HG03064 (cell line): ENCODE measurements around the gene FCRLB.
"Not testable (repeated sequence)": the region's sequence is repeated elsewhere in the genome, so short reads cannot be mapped to it uniquely, and the experiment has no call there.

Experiments used
- ATAC-seq: cut with Tn5 transposase; IDR thresholded peaks from one replicate; pipeline ENCODE4 v1.9.1; 2021; ENCODE audit warnings: low read depth; ENCODE audit not compliant: unreplicated experiment

Gene FCRLB

GRCh38 chr1:161720956-161721737, at the start of gene FCRLB:
FCRLB (plus strand) TSS chr1:161721544; CDS start chr1:161722673, 1,129 bp downstream.
- no peak for ATAC-seq

- not testable (repeated sequence) for ATAC-seq
These were observed 47.9 kb upstream of the FCRLB start for GRCh38 chr1:161673437-161673836.

GRCh38 chr1:161674447-161674846, 46.9 kb upstream of the FCRLB start:
- not testable (repeated sequence) for ATAC-seq

DNA sequence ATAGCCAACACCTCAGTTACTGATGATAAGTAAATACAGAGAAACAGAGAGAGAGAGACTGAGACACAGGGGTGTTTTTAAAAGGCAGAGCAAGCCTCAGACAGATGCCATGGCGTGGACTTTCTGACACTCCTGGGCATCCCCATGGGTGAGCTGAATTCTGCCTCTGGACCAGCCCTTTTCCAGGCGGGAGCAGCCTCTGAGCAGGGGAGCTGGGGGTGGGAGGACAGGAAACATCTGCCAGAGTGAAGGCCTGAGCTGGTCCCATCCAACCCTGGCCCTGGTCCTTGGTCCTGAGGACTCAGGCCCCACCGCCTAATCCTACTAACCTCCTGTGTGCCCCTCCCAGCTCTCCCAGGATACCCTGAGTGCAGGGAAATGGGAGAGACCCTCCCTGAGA, 46.4 kb upstream of the FCRLB start:
- not testable (repeated sequence) for ATAC-seq

DNA sequence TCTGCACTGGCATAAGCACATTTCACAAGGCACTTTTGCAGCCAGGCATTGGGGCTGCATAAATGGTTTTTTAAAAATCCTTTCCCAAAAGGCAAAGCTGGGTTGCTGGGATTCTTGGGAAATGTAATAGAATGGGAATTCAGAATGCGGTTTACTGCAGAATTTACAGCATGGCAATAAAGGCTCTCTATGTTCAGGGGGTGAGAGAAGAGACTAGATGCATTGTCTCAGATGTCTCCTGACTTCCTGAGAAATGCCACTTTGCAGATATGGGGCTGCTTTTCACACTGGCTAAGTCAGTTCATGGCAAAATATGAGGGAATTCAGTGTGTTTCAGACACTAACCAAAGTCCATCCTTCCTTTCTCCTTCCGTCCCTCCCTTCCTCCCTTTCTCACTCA, 44.9 kb upstream of the FCRLB start:
- no peak for ATAC-seq

GRCh38 chr1:161676958-161677689, 44.2 kb upstream of the FCRLB start:
- no peak for ATAC-seq

DNA sequence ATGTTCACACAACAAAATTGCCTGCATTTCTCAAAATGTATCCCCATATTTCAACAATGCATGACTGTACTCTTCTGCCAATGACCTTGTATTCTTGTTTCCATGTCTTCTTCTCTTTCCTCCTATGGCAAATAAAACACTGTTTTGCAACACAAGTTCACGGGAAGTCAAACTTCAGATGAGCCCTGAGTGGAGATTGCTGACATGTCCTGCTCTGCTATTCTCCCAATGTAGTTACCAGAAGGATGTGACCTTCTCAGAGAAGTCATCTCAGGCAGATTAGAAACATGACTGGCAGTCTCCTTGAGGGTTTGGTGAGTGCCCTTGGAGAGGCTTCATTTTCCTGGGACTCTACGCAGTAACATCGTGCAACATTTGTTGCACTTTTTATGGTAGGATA, 42.8 kb upstream of the FCRLB start:
- ATAC-seq = no peak

- ATAC-seq = no peak
These were observed 39.5 kb upstream of the FCRLB start for GRCh38 chr1:161681879-161682278.

DNA sequence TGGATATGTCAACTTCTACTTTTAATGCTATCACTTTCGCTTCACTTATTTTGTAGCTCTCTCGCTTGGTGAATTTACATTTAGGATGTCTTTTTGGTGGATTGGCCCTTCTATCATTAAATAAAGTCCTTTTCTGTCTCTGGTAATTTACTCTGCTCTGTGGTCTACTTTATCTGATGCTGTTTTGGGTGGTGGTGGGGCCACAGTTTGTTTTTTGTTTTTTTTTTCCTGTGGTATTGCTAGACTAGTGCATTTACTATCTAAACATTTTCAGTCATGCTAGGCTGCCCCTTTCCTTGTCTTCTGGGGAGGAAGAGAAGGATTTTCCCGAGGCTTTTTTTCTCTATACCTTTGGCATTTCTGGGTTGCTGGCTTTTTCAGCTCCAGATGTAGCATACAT, 32.4 kb upstream of the FCRLB start:
- ATAC-seq = no peak

DNA sequence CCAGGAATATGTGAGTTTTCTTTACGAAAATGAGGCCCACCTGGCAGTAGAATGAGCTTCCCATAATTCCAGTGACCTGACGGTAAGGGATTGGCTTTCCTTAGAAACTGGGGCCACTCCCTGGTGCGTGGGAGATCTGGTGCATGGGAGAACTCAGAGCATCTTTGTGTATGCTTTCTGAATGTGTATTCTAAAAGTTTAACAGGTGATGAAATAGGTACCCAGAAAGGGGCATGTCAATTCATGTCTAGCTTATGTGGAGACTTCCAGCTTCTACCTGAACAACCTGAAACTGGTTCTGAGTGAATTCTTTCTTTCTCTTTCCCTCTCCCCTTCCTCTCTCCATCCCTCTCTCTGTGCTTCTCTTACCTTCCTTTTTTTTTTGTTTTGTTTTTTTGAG, 29.5 kb upstream of the FCRLB start:
- no peak for ATAC-seq

GRCh38 chr1:161693020-161693712, 28.2 kb upstream of the FCRLB start:
- ATAC-seq = not testable (repeated sequence)

DNA sequence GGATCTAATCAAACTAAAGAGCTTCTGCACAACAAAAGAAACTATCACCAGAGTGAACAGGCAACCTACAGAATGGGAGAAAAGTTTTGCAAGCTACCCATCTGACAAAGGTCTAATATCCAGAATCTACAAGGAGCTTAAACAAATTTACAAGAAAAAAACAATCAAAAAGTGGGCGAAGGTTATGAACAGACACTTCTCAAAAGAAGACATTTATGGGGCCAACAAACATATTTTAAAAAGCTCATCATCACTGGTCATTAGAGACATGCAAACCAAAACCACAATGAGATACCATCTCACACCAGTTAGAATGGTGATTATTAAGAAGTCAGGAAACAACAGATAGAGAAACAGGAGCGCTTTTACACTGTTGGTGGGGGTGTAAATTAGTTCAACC, 23.0 kb upstream of the FCRLB start:
- ATAC-seq = not testable (repeated sequence)

DNA sequence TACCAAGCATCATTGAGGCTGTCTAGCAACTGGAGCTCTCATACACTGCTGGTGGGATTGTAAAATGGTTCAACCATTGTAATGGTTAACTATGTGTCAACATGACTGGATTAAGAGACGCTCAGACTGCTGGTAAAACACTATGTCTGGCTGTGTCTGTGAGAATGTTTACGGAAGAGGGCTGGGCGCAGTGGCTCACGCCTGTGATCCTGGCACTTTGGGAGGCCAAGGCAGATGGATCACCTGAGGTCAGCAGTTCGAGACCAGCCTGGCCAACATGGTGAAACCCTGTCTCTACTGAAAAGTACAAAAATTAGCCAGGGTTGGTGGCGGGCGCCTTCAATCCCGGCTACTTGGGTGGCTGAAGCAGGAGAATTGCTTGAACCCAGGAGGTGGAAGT, 19.1 kb upstream of the FCRLB start:
- no peak for ATAC-seq

GRCh38 chr1:161705537-161705936, 15.8 kb upstream of the FCRLB start:
- ATAC-seq = no peak

GRCh38 chr1:161706113-161706481, 15.2 kb upstream of the FCRLB start:
- no peak for ATAC-seq

- ATAC-seq = peak; percentile 59
These were observed 14.6 kb upstream of the FCRLB start, which contains the start of gene FCRLA for GRCh38 chr1:161706482-161707347. FCRLA (plus strand) TSS chr1:161707229; CDS start chr1:161707265, 36 bp downstream.

- no peak for ATAC-seq
These were observed 13.8 kb upstream of the FCRLB start for GRCh38 chr1:161707503-161707902.

GRCh38 chr1:161709373-161709772, 12.0 kb upstream of the FCRLB start:
- ATAC-seq = no peak

GRCh38 chr1:161710560-161710959, 10.8 kb upstream of the FCRLB start:
- no peak for ATAC-seq

DNA sequence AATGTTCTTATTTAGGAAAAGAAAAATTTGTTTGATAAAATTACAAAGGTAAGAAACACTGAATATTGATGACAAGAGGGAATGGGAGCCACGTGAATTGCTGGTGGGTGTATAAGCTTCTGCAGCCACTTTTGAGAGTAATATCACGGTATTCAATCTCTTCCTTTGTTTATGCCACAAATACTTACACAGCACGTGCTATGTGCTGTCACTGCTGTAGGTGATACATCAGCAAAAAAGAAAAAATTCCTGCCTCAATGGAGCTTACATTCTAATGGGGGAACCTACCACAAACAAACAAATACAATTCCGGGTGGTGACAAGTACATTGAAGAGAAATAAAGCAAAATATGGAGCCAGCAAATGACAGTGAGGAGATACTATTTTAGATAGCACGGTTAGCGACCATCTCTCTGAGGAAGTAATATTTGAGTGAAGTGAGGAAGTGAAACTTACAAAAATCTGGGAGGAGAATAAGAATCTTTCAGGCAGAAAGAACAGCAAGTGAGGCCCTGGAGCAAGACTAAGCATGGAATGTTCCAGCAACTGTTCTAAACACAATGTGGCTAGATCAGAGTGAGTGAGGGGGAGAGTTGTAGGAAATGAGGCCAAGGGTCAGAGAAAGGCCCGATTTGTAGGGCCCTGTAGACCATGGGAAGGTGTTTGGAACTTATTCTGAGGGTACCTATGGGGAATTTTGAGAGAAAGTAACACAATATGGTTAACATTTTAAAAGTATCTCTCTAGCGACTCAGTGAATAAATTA, 2.6 kb upstream of the FCRLB start:
- ATAC-seq = no peak
